H1 (cell line): ENCODE results near the gene KLHL5.

Experiments
- CREB1 ChIP-seq: IDR thresholded peaks from 2 replicates; pipeline ENCODE4 v1.6.1; 2012; ENCODE audit warnings: inconsistent platforms
- CTCF ChIP-seq, 3 experiments: IDR thresholded peaks; 1 replicate in 2 of 3; 2 replicates in 1 of 3; pipeline versions ENCODE4 v1.5.1 to v1.6.1; 2011; ENCODE audit warnings: low read length in 3 of 3, mild to moderate bottlenecking in 3 of 3, inconsistent platforms in 2 of 3, low read depth in 1 of 3, moderate library complexity in 1 of 3; ENCODE audit not compliant: insufficient read depth in 1 of 3; ENCODE audit errors: control extremely low read depth in 1 of 3
- EP300 ChIP-seq, 2 experiments: IDR thresholded peaks; 1 replicate in 1 of 2; 2 replicates in 1 of 2; pipeline ENCODE4 v1.6.1; 2011 to 2012; ENCODE audit warnings: low read depth in 2 of 2, low read length in 2 of 2, mild to moderate bottlenecking in 2 of 2, borderline replicate concordance in 1 of 2, inconsistent platforms in 1 of 2, moderate library complexity in 1 of 2
- FOSL1 ChIP-seq: IDR thresholded peaks from 2 replicates; pipeline ENCODE4 v1.6.1; 2011; ENCODE audit warnings: mild to moderate bottlenecking, low read depth, low read length, moderate library complexity; ENCODE audit not compliant: insufficient read depth
- POLR2A ChIP-seq, 2 experiments: IDR thresholded peaks; 1 replicate in 1 of 2; 2 replicates in 1 of 2; pipeline ENCODE4 v1.6.1; 2011; ENCODE audit warnings: low read depth in 2 of 2, low read length in 2 of 2, mild to moderate bottlenecking in 2 of 2; ENCODE audit errors: control extremely low read depth in 1 of 2
- RAD21 ChIP-seq, 2 experiments: IDR thresholded peaks in 1 of 2; conservative IDR thresholded peaks in 1 of 2; 2 replicates each; pipeline ENCODE4 v1.6.1; 2011; ENCODE audit warnings: low read depth in 2 of 2, low read length in 2 of 2, improper control_type of control experiment in 1 of 2, inconsistent platforms in 1 of 2, mild to moderate bottlenecking in 1 of 2, moderate library complexity in 1 of 2
- SIN3A ChIP-seq, 2 experiments: IDR thresholded peaks in 1 of 2; conservative IDR thresholded peaks in 1 of 2; 2 replicates each; pipeline ENCODE4 v1.6.1; 2011 to 2012; ENCODE audit warnings: low read length in 2 of 2, improper control_type of control experiment in 1 of 2, low read depth in 1 of 2, mild to moderate bottlenecking in 1 of 2
- SP1 ChIP-seq: IDR thresholded peaks from 2 replicates; pipeline ENCODE4 v1.6.1; 2011; ENCODE audit warnings: low read depth, low read length
- SRF ChIP-seq: IDR thresholded peaks from 2 replicates; pipeline ENCODE4 v1.6.1; 2011; ENCODE audit warnings: mild to moderate bottlenecking, low read depth, low read length, moderate library complexity
- TAF7 ChIP-seq: optimal IDR thresholded peaks from 2 replicates; pipeline ENCODE3; 2011; ENCODE audit warnings: low read depth, mild to moderate bottlenecking, inconsistent platforms, low read length, moderate library complexity, borderline replicate concordance
- TEAD4 ChIP-seq: IDR thresholded peaks from 2 replicates; pipeline ENCODE4 v1.6.1; 2012; ENCODE audit warnings: low read depth, low read length, inconsistent platforms, mixed read lengths
- USF2 ChIP-seq: IDR thresholded peaks from 2 replicates; pipeline ENCODE4 v1.6.1; 2011; ENCODE audit warnings: low read length, improper control_type of control experiment
- ZNF274 ChIP-seq: IDR thresholded peaks from 2 replicates; pipeline ENCODE4 v1.7.0; 2012; ENCODE audit warnings: low read length, borderline replicate concordance; ENCODE audit errors: extremely low read depth

GRCh38 chr4:39083164-39083563 lies 21.1 kb downstream of the KLHL5 start:
- TF ChIP-seq CTCF (IDR thresholded peaks at IDR 0.05; ENCODE audit: control extremely low read depth in 1 of 3, insufficient read depth in 1 of 3, low read depth in 1 of 3, low read length in 3 of 3) = no peak
- TF ChIP-seq RAD21 (IDR thresholded peaks at IDR 0.05 in 1 of 2, conservative IDR thresholded peaks at IDR 0.05 in 1 of 2; ENCODE audit: low read depth in 2 of 2, low read length in 2 of 2) = no peak
- no peak for TF ChIP-seq SRF
- TF ChIP-seq POLR2A (IDR thresholded peaks at IDR 0.05; ENCODE audit: control extremely low read depth in 1 of 2, low read depth in 2 of 2, low read length in 2 of 2) = no peak
- no peak for TF ChIP-seq CREB1
- TF ChIP-seq USF2 = no peak
- TF ChIP-seq TEAD4 = no peak
- TF ChIP-seq SIN3A (conservative IDR thresholded peaks at IDR 0.05 in 1 of 2, IDR thresholded peaks at IDR 0.05 in 1 of 2; ENCODE audit: low read depth in 1 of 2, low read length in 2 of 2) = no peak
- TF ChIP-seq EP300 (IDR thresholded peaks at IDR 0.05; ENCODE audit: borderline replicate concordance in 1 of 2, low read depth in 2 of 2, low read length in 2 of 2) = no peak
- TF ChIP-seq SP1 = no peak
- no peak for TF ChIP-seq FOSL1
- TF ChIP-seq TAF7 = no peak
- TF ChIP-seq ZNF274 = no peak
